IMR-90 (cell line): ENCODE results near the gene ZFHX3. TPM values are rescaled to one million over a fixed set of nuclear protein-coding genes. Genes with fewer than 3 reads are reported as not detected.

ENCODE experiments used
- ATAC-seq: fragments of 200-7000 bp; cut with Tn5 transposase; 2 replicates; pipeline ENCODE4 v1.9.1; 2020; ENCODE audit warnings: low read depth, mild to moderate bottlenecking, moderate library complexity
- BruUV-seq: library from RNA; stranded (reverse); fragments of 400-500 nt; replicated peaks from 2 replicates; lab custom pipeline; 2021; lab: Mats Ljungman, UMichigan
- CTCF ChIA-PET: fragments of 300-600 bp; formaldehyde crosslinking; extraction: SDS; loops from one replicate; lab custom pipeline; 2021; ENCODE audit warnings: antibody characterized with exemption; lab: Yijun Ruan, JAX
- POLR2A ChIA-PET: fragments of 300-600 bp; sonication (Branson Sonifier 250); formaldehyde crosslinking; loops from one replicate; lab custom pipeline; 2022; ENCODE audit warnings: antibody characterized with exemption; ENCODE audit not compliant: unreplicated experiment; lab: Charles Lee
- DNase-seq: peaks from one replicate; pipeline ENCODE4 v3.0.0; 2013
- H2AFZ ChIP-seq: replicated peaks from 2 replicates; pipeline ENCODE3; 2013; ENCODE audit warnings: low read length, mild to moderate bottlenecking; ENCODE audit not compliant: poor library complexity
- H2AK5ac ChIP-seq: 2 replicates; pipeline ENCODE4 v1.6.1; 2013; ENCODE audit warnings: low read depth, low read length, inconsistent platforms
- H2AK9ac ChIP-seq: replicated peaks from 2 replicates; pipeline ENCODE3; 2013; ENCODE audit warnings: mild to moderate bottlenecking, low read depth, low read length, moderate library complexity; ENCODE audit not compliant: poor library complexity
- H2BK120ac ChIP-seq: 2 replicates; pipeline ENCODE4 v1.6.1; 2013; ENCODE audit warnings: low read depth, low read length, inconsistent platforms
- H2BK15ac ChIP-seq: 3 replicates; pipeline ENCODE4 v1.6.1; 2013; ENCODE audit warnings: low read depth, low read length, inconsistent platforms
- H2BK20ac ChIP-seq: 2 replicates; pipeline ENCODE4 v1.6.1; 2013; ENCODE audit warnings: low read depth, mild to moderate bottlenecking, inconsistent platforms, low read length, moderate library complexity
- H2BK5ac ChIP-seq: 2 replicates; pipeline ENCODE4 v1.6.1; 2013; ENCODE audit warnings: mild to moderate bottlenecking, low read depth, low read length, inconsistent platforms; ENCODE audit not compliant: poor library complexity, severe bottlenecking
- H3K14ac ChIP-seq: replicated peaks from 2 replicates; pipeline ENCODE4 v1.6.1; 2013; ENCODE audit warnings: low read depth, low read length, inconsistent platforms
- H3K18ac ChIP-seq: 2 replicates; pipeline ENCODE4 v1.6.1; 2013; ENCODE audit warnings: low read depth, low read length, control low read depth
- H3K23ac ChIP-seq: 2 replicates; pipeline ENCODE4 v1.6.1; 2013; ENCODE audit warnings: low read depth, low read length, inconsistent platforms
- H3K27ac ChIP-seq: 2 replicates; pipeline ENCODE4 v1.5.1; 2013; ENCODE audit warnings: mild to moderate bottlenecking, control low read depth, low read length; ENCODE audit not compliant: insufficient read depth
- H3K27me3 ChIP-seq: 2 replicates; pipeline ENCODE4 v1.6.1; 2013; ENCODE audit warnings: low read length; ENCODE audit not compliant: control insufficient read depth, insufficient read depth
- H3K36me3 ChIP-seq: 2 replicates; pipeline ENCODE4 v1.6.1; 2013; ENCODE audit warnings: low read length, mixed read lengths; ENCODE audit not compliant: control insufficient read depth, insufficient read depth
- H3K4ac ChIP-seq: 2 replicates; pipeline ENCODE4 v1.6.1; 2013; ENCODE audit warnings: low read depth, low read length, inconsistent platforms
- H3K4me1 ChIP-seq: 2 replicates; pipeline ENCODE4 v1.6.1; 2013; ENCODE audit warnings: low read length, mixed read lengths; ENCODE audit not compliant: control insufficient read depth, insufficient read depth
- H3K4me2 ChIP-seq: 2 replicates; pipeline ENCODE4 v1.6.1; 2013; ENCODE audit warnings: low read depth, mild to moderate bottlenecking, control low read depth, low read length, moderate library complexity
- H3K4me3 ChIP-seq: 2 replicates; pipeline ENCODE4 v1.5.1; 2013; ENCODE audit warnings: low read depth, mild to moderate bottlenecking, control low read depth, low read length, moderate library complexity; ENCODE audit not compliant: insufficient read depth
- H3K56ac ChIP-seq: 2 replicates; pipeline ENCODE4 v1.6.1; 2013; ENCODE audit warnings: low read length, inconsistent platforms; ENCODE audit not compliant: insufficient read depth; ENCODE audit errors: extremely low read depth
- H3K79me1 ChIP-seq, 2 experiments: 2 replicates each; pipeline ENCODE4 v1.6.1; 2013; ENCODE audit warnings: low read length in 2 of 2, inconsistent platforms in 1 of 2, low read depth in 1 of 2
- H3K9ac ChIP-seq: 2 replicates; pipeline ENCODE4 v1.6.1; 2013; ENCODE audit warnings: low read depth, low read length, control low read depth
- H3K9me1 ChIP-seq: 2 replicates; pipeline ENCODE4 v1.6.1; 2013; ENCODE audit warnings: low read length, inconsistent platforms; ENCODE audit not compliant: insufficient read depth
- H3K9me3 ChIP-seq: 2 replicates; pipeline ENCODE4 v1.6.1; 2013; ENCODE audit warnings: low read length; ENCODE audit not compliant: control insufficient read depth, insufficient read depth
- H4K20me1 ChIP-seq: 2 replicates; pipeline ENCODE4 v1.6.1; 2013; ENCODE audit warnings: low read length, inconsistent platforms; ENCODE audit not compliant: insufficient read depth
- H4K5ac ChIP-seq: 2 replicates; pipeline ENCODE4 v1.6.1; 2013; ENCODE audit warnings: mild to moderate bottlenecking, low read depth, low read length, control low read depth
- H4K8ac ChIP-seq, 2 experiments: 2 replicates each; pipeline ENCODE4 v1.6.1; 2013; ENCODE audit warnings: low read depth in 2 of 2, low read length in 2 of 2, control low read depth in 1 of 2, inconsistent platforms in 1 of 2
- H4K91ac ChIP-seq: 2 replicates; pipeline ENCODE4 v1.6.1; 2013; ENCODE audit warnings: low read depth, low read length, inconsistent platforms; ENCODE audit not compliant: insufficient read depth
- CEBPB ChIP-seq: IDR thresholded peaks from 2 replicates; pipeline ENCODE4 v1.6.1; 2012; ENCODE audit warnings: low read depth, low read length, improper control_type of control experiment
- NFE2L2 ChIP-seq: fragments of 150-350 bp; IDR thresholded peaks from 2 replicates; pipeline ENCODE4 v1.6.1; 2016; ENCODE audit warnings: low read depth, mild to moderate bottlenecking, low read length
- dilution Hi-C: fragments of 300-500 bp; cut with HindIII; formaldehyde crosslinking; loops from one replicate; pipeline ENCODE4 v1.14.3; 2018; ENCODE audit warnings: low sequenced_read_pairs; ENCODE audit not compliant: unreplicated experiment
- in situ Hi-C: fragments of 300-500 bp; cut with MboI; formaldehyde crosslinking; loops from 3 replicates; pipeline ENCODE4 v1.14.3; 2019; ENCODE audit warnings: low sequenced_read_pairs, inconsistent platforms, mixed read lengths
- intact Hi-C: fragments of 100-400 bp; cut with micrococcal nuclease; formaldehyde crosslinking; loops from 2 replicates; pipeline ENCODE4 v1.10.0; 2022
- polyA plus RNA-seq, 3 experiments: library from polyadenylated mRNA; depleted of rRNA; stranded (reverse); fragments of >200 nt; gene quantifications; 2 replicates each; pipeline ENCODE4 v1.2.3, GENCODE V29; 2012; ENCODE audit warnings: low replicate concordance in 1 of 3
- total RNA-seq: library from RNA; depleted of rRNA; stranded (reverse); fragments of >200 nt; gene quantifications from 2 replicates; pipeline ENCODE4 v1.2.3, GENCODE V29; 2012

The ZFHX3 gene
- total and polyA plus RNA-seq, 2 of the 4 experiments (the other 2 are of a cell fraction), result 1.4 to 1.7 TPM

DNA sequence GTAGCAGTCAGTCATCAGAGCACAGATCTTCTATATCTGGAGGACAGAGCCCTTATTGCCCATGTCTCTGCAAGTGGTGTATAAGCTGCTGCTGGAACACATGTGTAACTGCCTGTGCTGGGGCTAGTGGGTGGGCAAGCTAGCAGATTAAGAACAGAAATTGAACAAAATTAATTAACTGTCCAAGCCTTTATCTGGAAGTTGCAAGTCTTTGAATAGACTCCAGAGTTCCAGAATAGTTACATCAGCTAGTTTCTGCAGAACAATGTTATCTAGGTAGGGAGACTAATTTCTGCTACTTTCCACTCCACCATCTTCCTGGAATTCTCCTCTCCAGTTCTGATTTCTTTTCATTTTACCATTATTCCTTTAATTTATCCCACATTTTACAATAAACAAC is 287.3 kb downstream of the ZFHX3 start:
- intact Hi-C loops (no loop called here), dilution Hi-C loops (no loop called here)
- TF ChIP-seq CEBPB, result no peak
- TF ChIP-seq NFE2L2, result no peak

More for the DNA sequence above, 287.3 kb downstream of the ZFHX3 start:
- Histone ChIP-seq H4K20me1 (no peaks in the 10 kb centered on the region), H2BK15ac (no peak overlapping the region), H2AK9ac (no peak overlapping the region), H2BK5ac (no peak overlapping the region), H2AFZ (no peak overlapping the region), H3K14ac (no peak overlapping the region), H3K4me2 (no peak overlapping the region), H4K5ac (no peak overlapping the region), H3K56ac (no peak overlapping the region), H3K9me3 (peaks cover 2% of the 10 kb centered on the region; the same call in 1 of the 2 replicates), H3K27me3 (no peaks in the 10 kb centered on the region), H3K4me3 (no peak overlapping the region), H3K36me3 (no peaks in the 10 kb centered on the region), H2BK20ac (no peak overlapping the region), H4K91ac (no peak overlapping the region), H3K4me1 (no peaks in the 10 kb centered on the region; the same call in 1 of the 2 replicates), H2AK5ac (no peak overlapping the region), H3K18ac (no peak overlapping the region), H2BK120ac (no peak overlapping the region), H3K9me1 (no peaks in the 10 kb centered on the region), H3K9ac (no peak overlapping the region), H3K79me1 (no peaks in the 10 kb centered on the region), H3K27ac (no peak overlapping the region), H3K4ac (no peak overlapping the region), H4K8ac (no peak overlapping the region), H3K23ac (no peak overlapping the region)
- ChIA-PET CTCF (interaction anchor here (0.7 kb wide), 2 partner anchors 13 to 1513 kb away, joined by 3 read pairs; no protein-coding TSS in a partner anchor), POLR2A (no interaction called here)
- BruUV-seq, result no TSS peak
- ATAC-seq, result no peak
- in situ Hi-C loops, result no loop called here
- no peak for DNase-seq
